Measurements from ENCODE around the gene CDK16.

The CDK16 gene

DNA sequence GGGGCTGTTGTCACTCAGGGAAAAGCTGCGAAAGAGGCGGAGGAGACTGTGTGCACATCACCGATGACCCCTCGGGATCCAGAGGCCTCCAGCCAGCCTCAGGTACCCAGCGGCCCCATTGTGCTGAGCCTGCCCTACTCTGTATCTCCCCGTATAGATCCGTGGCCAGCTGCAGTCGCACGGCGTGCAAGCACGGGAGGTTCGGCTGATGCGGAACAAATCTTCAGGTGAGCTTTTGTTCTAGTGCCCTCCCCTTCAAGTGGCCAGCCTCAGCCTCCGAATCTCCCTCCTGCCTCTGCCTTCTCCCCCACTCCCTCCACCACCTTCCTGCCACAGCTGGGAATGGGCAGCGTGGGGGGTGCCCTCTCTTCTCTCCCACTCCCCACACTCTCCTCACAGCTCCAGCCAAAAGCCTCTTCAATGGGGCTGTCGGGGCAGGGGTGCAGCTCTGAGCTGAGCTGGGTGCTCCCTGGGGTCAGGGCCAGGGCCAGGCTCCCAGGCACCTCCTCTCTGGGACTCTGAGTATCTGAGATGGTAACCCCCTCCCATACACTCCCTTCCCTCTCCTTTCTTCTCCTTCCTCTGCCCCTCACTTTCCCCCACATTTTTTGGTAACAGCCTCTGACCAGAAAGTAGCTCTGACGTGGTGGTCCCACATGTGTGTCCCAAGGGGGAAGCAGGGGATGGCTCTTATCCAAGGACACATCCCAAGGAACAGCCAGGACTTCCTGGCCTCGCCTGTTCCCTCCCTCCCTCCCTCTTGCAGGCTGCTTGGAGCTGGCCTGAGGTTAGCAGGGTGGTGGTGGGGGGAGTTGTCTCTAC, 45.3 kb upstream of the CDK16 start:
- H3K4me3 ChIP-seq (ENCODE audit: low read depth, low read length): no peak overlapping the region
- no peak for DNase-seq (ENCODE audit: low read depth)
- no peak for TF ChIP-seq CTCF (IDR thresholded peaks at IDR 0.05; ENCODE audit: low read depth, low read length, missing control alignments)
- in situ Hi-C loops (cut with HindIII; ENCODE audit: low sequenced_read_pairs): no loop called here

GRCh38 chrX:47174376-47174775, 44.1 kb upstream of the CDK16 start:
- in situ Hi-C loops (cut with HindIII; ENCODE audit: low sequenced_read_pairs): no loop called here
- no peak for DNase-seq (ENCODE audit: low read depth)
- H3K4me3 ChIP-seq (ENCODE audit: low read depth, low read length): no peak overlapping the region
- no peak for TF ChIP-seq CTCF (IDR thresholded peaks at IDR 0.05; ENCODE audit: low read depth, low read length, missing control alignments)

DNA sequence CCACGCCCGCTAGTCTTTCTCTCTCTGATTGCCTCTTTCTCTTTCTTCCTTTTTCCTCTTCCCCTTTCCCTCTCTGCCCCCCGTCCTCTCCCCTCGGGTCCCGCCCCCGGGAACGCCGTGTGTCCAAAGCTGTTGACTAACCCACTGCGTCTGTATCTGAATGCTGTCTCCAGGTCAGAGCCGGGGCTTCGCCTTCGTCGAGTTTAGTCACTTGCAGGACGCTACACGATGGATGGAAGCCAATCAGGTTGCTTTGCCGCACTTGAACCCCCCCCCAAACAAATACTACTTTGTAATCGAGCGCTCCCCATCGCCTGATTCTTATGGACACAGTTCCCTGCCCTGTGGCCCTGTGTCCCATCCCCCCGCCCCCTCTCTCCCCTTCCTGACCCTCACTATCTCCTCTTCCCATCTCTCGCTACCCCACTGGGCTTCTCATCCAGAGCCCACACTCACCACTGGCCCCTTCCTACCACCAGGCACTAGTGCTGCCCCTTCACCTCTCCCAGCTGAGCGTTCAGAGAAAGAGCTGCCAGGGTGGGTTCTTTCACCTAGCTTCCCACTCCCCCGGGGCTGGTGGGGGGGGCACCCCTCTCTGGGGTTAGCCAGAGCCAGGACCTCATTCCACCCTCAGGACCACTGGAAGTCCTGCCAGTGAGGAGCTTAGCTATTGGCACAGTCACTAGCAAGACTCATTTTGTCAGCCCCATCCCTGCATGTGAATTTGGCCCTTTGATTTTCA, 43.5 kb upstream of the CDK16 start:
- TF ChIP-seq CTCF (IDR thresholded peaks at IDR 0.05; ENCODE audit: low read depth, low read length, missing control alignments): no peak
- in situ Hi-C loops (cut with HindIII; ENCODE audit: low sequenced_read_pairs): no loop called here
- DNase-seq (ENCODE audit: low read depth): no peak
- no peak overlapping the region for H3K4me3 ChIP-seq (ENCODE audit: low read depth, low read length)

GRCh38 chrX:47175588-47175980, 42.9 kb upstream of the CDK16 start:
- DNase-seq (ENCODE audit: low read depth): no peak
- H3K4me3 ChIP-seq (ENCODE audit: low read depth, low read length): no peak overlapping the region
- in situ Hi-C loops (cut with HindIII; ENCODE audit: low sequenced_read_pairs): no loop called here
- no peak for TF ChIP-seq CTCF (IDR thresholded peaks at IDR 0.05; ENCODE audit: low read depth, low read length, missing control alignments)

DNA sequence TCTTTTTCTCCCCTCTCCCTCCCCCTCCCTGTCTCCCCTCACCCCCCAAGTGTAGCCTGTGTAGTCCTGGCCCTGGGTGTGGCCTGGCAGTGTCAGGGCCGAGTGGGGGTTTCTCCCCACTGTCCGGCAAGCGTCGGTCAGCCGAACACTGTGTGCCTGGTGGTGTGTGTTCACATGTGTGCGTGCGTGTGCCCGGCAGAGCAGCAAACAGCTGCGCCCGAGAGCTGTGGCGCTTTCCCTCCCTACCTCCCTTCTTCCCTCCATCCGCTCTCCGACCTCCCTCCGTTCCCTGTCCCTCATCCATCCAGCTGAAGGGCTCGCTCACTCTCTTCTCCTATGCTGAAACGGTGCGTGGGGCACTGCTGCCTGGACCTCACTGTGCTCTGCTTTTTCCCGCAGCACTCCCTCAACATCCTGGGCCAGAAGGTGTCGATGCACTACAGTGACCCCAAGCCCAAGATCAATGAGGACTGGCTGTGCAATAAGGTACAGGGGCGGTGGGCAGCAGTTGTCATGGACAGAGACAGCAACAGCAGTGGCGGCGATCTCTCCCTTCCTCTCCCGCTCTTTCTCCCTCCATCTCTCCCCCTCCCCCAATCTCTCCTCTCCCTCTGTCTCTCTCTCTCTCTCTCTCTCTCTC, 42.3 kb upstream of the CDK16 start:
- in situ Hi-C loops (cut with HindIII; ENCODE audit: low sequenced_read_pairs): no loop called here

More for the DNA sequence above, 42.3 kb upstream of the CDK16 start:
- no peak for TF ChIP-seq CTCF (IDR thresholded peaks at IDR 0.05; ENCODE audit: low read depth, low read length, missing control alignments)
- no peak for DNase-seq (ENCODE audit: low read depth)
- H3K4me3 ChIP-seq (ENCODE audit: low read depth, low read length): no peak overlapping the region

All from astrocyte of the cerebellum (primary cell).